Thyroid gland (tissue), 4 donors: ENCODE results near the gene GALNT18.

Source experiments
- POLR2A ChIP-seq, 2 donors: fragments of 450-650 bp; IDR thresholded peaks; one replicate each; pipeline ENCODE4 v1.6.1; 2017; ENCODE audit warnings: antibody characterized with exemption in 2 of 2, mild to moderate bottlenecking in 2 of 2, moderate library complexity in 1 of 2
- TF ChIP-seq, protein P1 (sequence below), 6 experiments: fragments of 200-600 bp in 3 of 6; fragments of 450-650 bp in 3 of 6; sonication (generic) in 3 of 6; IDR thresholded peaks; one replicate each; pipeline ENCODE4 v1.5.1; 2016 to 2019; ENCODE audit warnings: antibody characterized with exemption in 6 of 6, mild to moderate bottlenecking in 2 of 6, inconsistent platforms in 1 of 6, moderate library complexity in 1 of 6

DNA sequence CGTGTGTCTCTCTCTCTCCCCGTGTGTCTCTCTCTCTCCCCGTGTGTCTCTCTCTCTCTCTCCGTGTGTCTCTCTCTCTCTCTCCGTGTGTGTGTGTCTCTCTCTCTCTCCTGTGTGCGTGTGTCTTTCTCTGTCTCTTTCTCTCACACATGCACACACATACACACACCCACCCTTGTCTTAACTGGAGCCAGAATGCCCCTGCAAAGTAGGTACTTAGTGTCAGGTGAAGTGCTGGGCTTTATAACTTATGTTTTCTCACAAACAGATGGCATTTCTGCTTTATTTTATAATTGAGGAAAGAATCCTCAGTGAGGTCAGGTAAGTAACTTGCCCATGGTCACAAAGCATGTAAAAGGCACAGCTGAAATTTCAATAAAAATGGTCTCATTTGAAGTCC is 374.7 kb downstream of the GALNT18 start:
- no peak for TF ChIP-seq POLR2A (IDR thresholded peaks at IDR 0.05)
- TF ChIP-seq, protein P1, sequence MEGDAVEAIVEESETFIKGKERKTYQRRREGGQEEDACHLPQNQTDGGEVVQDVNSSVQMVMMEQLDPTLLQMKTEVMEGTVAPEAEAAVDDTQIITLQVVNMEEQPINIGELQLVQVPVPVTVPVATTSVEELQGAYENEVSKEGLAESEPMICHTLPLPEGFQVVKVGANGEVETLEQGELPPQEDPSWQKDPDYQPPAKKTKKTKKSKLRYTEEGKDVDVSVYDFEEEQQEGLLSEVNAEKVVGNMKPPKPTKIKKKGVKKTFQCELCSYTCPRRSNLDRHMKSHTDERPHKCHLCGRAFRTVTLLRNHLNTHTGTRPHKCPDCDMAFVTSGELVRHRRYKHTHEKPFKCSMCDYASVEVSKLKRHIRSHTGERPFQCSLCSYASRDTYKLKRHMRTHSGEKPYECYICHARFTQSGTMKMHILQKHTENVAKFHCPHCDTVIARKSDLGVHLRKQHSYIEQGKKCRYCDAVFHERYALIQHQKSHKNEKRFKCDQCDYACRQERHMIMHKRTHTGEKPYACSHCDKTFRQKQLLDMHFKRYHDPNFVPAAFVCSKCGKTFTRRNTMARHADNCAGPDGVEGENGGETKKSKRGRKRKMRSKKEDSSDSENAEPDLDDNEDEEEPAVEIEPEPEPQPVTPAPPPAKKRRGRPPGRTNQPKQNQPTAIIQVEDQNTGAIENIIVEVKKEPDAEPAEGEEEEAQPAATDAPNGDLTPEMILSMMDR (IDR thresholded peaks at IDR 0.05), result no peak
